HepG2 (cell line): Measurements from ENCODE around the gene CCDC158. TPM values are rescaled to one million over a fixed set of nuclear protein-coding genes. Genes with fewer than 3 reads are reported as not detected.

Experiments
- ATAC-seq: fragments of 200-7000 bp; cut with Tn5 transposase; 3 replicates; pipeline ENCODE4 v1.9.1; 2020; ENCODE audit warnings: mild to moderate bottlenecking, moderate library complexity
- BruUV-seq: library from RNA; stranded (reverse); fragments of 400-500 nt; replicated peaks from 2 replicates; lab custom pipeline; 2021; lab: Mats Ljungman, UMichigan
- CTCF ChIA-PET: fragments of 300-600 bp; formaldehyde crosslinking; extraction: SDS; loops from one replicate; lab custom pipeline; 2021; ENCODE audit warnings: low total read pairs, inconsistent platforms, low intra/inter-chr PET ratio; lab: Yijun Ruan, JAX
- POLR2A ChIA-PET: fragments of 350-600 bp; sonication (Branson Sonifier 250); formaldehyde crosslinking; loops from one replicate; lab custom pipeline; 2020; ENCODE audit warnings: antibody characterized with exemption, inconsistent platforms; lab: Yijun Ruan, JAX
- DNase-seq: peaks from one replicate; pipeline ENCODE4 v3.0.0-alpha.2; 2015; ENCODE audit warnings: low spot score
- FAIRE-seq: peaks from 3 replicates; lab custom pipeline; 2011; peaks lifted over from hg19 to GRCh38; lab: Jason Lieb, UNC
- H2AFZ ChIP-seq: one replicate; pipeline ENCODE4 v1.6.1; 2011; ENCODE audit warnings: low read length, inconsistent platforms
- H3K27ac ChIP-seq: fragments of 300-600 bp; 3 replicates; pipeline ENCODE4 v1.8.0; 2011; ENCODE audit warnings: mixed run types, mild to moderate bottlenecking, mixed read lengths, low read length, inconsistent platforms; ENCODE audit not compliant: insufficient read depth; ENCODE audit errors: extremely low read length
- H3K27me3 ChIP-seq, 2 experiments: fragments of 200-600 bp in 1 of 2; 2 replicates in 1 of 2; 3 replicates in 1 of 2; pipeline versions ENCODE4 v1.6.0 to v1.8.0; 2011; ENCODE audit warnings: low read length in 2 of 2, mild to moderate bottlenecking in 2 of 2, moderate library complexity in 2 of 2, inconsistent platforms in 1 of 2; ENCODE audit not compliant: insufficient read depth in 2 of 2, control insufficient read depth in 1 of 2
- H3K36me3 ChIP-seq, 2 experiments: fragments of 200-600 bp in 1 of 2; replicated peaks in 1 of 2; 2 replicates in 1 of 2; 3 replicates in 1 of 2; pipeline versions ENCODE4 v1.5.1 to v1.8.0; 2011; ENCODE audit warnings: low read length in 2 of 2, inconsistent platforms in 1 of 2; ENCODE audit not compliant: insufficient read depth in 2 of 2, control insufficient read depth in 1 of 2
- H3K4me1 ChIP-seq: 2 replicates; pipeline ENCODE4 v1.5.1; 2012; ENCODE audit warnings: low read length, inconsistent platforms; ENCODE audit not compliant: insufficient read depth
- H3K4me2 ChIP-seq: 2 replicates; pipeline ENCODE4 v1.6.0; 2011; ENCODE audit warnings: low read depth, low read length, inconsistent platforms
- H3K4me3 ChIP-seq, 3 experiments: fragments of 200-600 bp in 1 of 3; sonication (generic), shearing (Covaris generic) in 1 of 3; replicated peaks in 1 of 3; 2 replicates each; pipeline ENCODE4 v1.5.1; 2011 to 2016; ENCODE audit warnings: low read length in 3 of 3, inconsistent platforms in 2 of 3, low read depth in 2 of 3, mild to moderate bottlenecking in 2 of 3, control low read depth in 1 of 3, mixed read lengths in 1 of 3; ENCODE audit not compliant: insufficient read depth in 1 of 3
- H3K79me2 ChIP-seq: one replicate; pipeline ENCODE4 v1.6.1; 2011; ENCODE audit warnings: low read length, inconsistent platforms; ENCODE audit not compliant: insufficient read depth
- H3K9ac ChIP-seq: 2 replicates; pipeline ENCODE4 v1.6.0; 2011; ENCODE audit warnings: mild to moderate bottlenecking, low read depth, low read length, inconsistent platforms; ENCODE audit not compliant: insufficient read depth
- H3K9me3 ChIP-seq: 2 replicates; pipeline ENCODE4 v1.5.1; 2012; ENCODE audit warnings: mild to moderate bottlenecking, low read length
- H4K20me1 ChIP-seq: 2 replicates; pipeline ENCODE4 v1.6.0; 2011; ENCODE audit warnings: inconsistent platforms, mild to moderate bottlenecking, low read length, moderate library complexity; ENCODE audit not compliant: insufficient read depth
- ATM ChIP-seq: fragments of 450-650 bp; IDR thresholded peaks from 2 replicates; pipeline ENCODE4 v1.7.1; 2017; ENCODE audit warnings: mild to moderate bottlenecking, borderline replicate concordance
- IKZF1 ChIP-seq: fragments of 450-650 bp; IDR thresholded peaks from 2 replicates; pipeline ENCODE4 v1.7.1; 2016
- MAFF ChIP-seq: IDR thresholded peaks from 2 replicates; pipeline ENCODE4 v1.6.1; 2011; ENCODE audit warnings: low read depth, low read length, improper control_type of control experiment
- MAFK ChIP-seq, 2 experiments: IDR thresholded peaks in 1 of 2; conservative IDR thresholded peaks in 1 of 2; 2 replicates each; pipeline ENCODE4 v1.6.1; 2011; ENCODE audit warnings: improper control_type of control experiment in 2 of 2, low read length in 2 of 2
- NBN ChIP-seq: fragments of 450-650 bp; conservative IDR thresholded peaks from 2 replicates; pipeline ENCODE4 v1.6.1; 2017
- SNAI1 ChIP-seq: sonication (generic); formaldehyde crosslinking; IDR thresholded peaks from 2 replicates; pipeline ENCODE4 v1.5.0; 2020; ENCODE audit warnings: mild to moderate bottlenecking, missing genetic modification reagents, borderline replicate concordance
- ZNF17 ChIP-seq: sonication (generic); formaldehyde crosslinking; IDR thresholded peaks from 2 replicates; pipeline ENCODE4 v1.5.0; 2020; ENCODE audit warnings: mild to moderate bottlenecking, missing genetic modification reagents
- ZNF441 ChIP-seq: sonication (generic); formaldehyde crosslinking; IDR thresholded peaks from 2 replicates; pipeline ENCODE4 v1.7.0; 2021; ENCODE audit warnings: missing genetic modification reagents, borderline replicate concordance
- ZNF878 ChIP-seq: sonication (generic); formaldehyde crosslinking; IDR thresholded peaks from 2 replicates; pipeline ENCODE4 v1.8.1; 2023; ENCODE audit warnings: mild to moderate bottlenecking, missing genetic modification reagents, moderate library complexity
- WGBS: methylation state at CpG from one replicate; pipeline ENCODE4 v1.1.6; 2017; ENCODE audit warnings: low lambda C conversion rate; 5-methylcytosine and 5-hydroxymethylcytosine counted together
- in situ Hi-C: cut with HindIII; loops from 2 replicates; pipeline ENCODE4 v1.10.0; 2017; ENCODE audit warnings: low pct_unique_long_range_greater_than_20kb; ENCODE audit not compliant: extremely low pct_ligation_motif_present
- intact Hi-C: fragments of 100-400 bp; cut with micrococcal nuclease; formaldehyde crosslinking; loops from one replicate; pipeline ENCODE4 v1.10.0; 2022; ENCODE audit not compliant: unreplicated experiment
- polyA plus RNA-seq, 8 experiments: library from polyadenylated mRNA; depleted of rRNA in 3 of 8; stranded (reverse) in 7 of 8; unstranded in 1 of 8; fragments of >200 nt; fragmentation: Illumina TruSeq in 4 of 8; extraction: Trizol in 4 of 8; gene quantifications; 2 replicates each; pipeline versions ENCODE4 v1.2.1 to v1.2.3, GENCODE V29; 2011 to 2016; ENCODE audit warnings: low read depth in 4 of 8, missing spikeins in 1 of 8, mixed read lengths in 1 of 8; ENCODE audit not compliant: insufficient read depth in 1 of 8
- total RNA-seq, 5 experiments: library from RNA; depleted of rRNA; stranded (reverse); fragments of >200 nt; fragmentation: Illumina TruSeq; extraction: Trizol; gene quantifications; 2 replicates each; pipeline ENCODE4 v1.2.3, GENCODE V29; 2016; ENCODE audit warnings: low read depth in 1 of 5
- TF ChIP-seq, protein P1 (sequence below): sonication (generic); formaldehyde crosslinking; IDR thresholded peaks from 2 replicates; pipeline ENCODE4 v1.4.0; 2020; ENCODE audit warnings: mild to moderate bottlenecking, low read depth, missing genetic modification reagents
- TF ChIP-seq, protein P2 (sequence below): sonication (generic); formaldehyde crosslinking; conservative IDR thresholded peaks from 2 replicates; pipeline ENCODE4 v1.8.0; 2022; ENCODE audit warnings: low read depth, missing genetic modification reagents
- TF ChIP-seq, protein P3 (sequence below): sonication (generic); formaldehyde crosslinking; IDR thresholded peaks from 2 replicates; pipeline ENCODE4 v1.5.0; 2020; ENCODE audit warnings: mild to moderate bottlenecking, missing genetic modification reagents, moderate library complexity

Gene CCDC158
- total and polyA plus RNA-seq, 2 of the 13 experiments (the other 11 are each of a cell fraction or from before 2014, with no cell fraction given): not detected

DNA sequence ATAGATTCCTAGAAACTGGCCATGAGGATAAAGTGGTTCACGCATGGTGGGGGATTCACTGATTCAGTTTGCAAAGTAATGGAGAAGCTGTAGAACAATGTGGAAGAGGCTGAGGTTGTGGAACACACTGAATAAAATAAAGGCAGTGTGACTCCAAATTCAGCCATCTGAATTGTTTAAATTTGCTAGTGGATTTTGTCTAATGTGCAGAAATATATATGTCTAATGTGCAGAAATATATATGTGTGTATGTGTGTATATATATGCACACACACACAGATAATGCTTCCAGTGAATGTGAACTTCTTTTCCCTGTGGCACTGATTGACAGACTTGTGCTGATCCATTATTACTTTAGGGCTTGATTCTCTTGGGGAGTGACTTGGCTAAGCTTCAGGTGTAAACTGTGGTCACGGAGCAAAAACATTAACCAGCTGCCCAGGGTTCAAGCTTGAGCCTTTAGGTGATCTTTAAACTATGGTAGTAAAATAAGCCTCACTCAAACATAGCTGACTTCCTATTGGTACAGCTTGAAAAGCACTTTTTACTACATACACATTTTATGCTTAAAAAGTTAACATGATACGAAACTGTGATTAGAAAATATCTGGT is 110.9 kb downstream of the CCDC158 start:
- Histone ChIP-seq H2AFZ (no peak overlapping the region), H3K79me2 (peaks cover 10% of the 10 kb centered on the region), H3K9ac (no peak overlapping the region), H3K4me1 (peaks cover 69% of the 10 kb centered on the region), H3K9me3 (no peaks in the 10 kb centered on the region), H3K4me3 (no peak overlapping the region), H3K27me3 (no peaks in the 10 kb centered on the region; a peak in 1 of 5 replicates), H3K36me3 (peaks cover 4 to 7% of the 10 kb centered on the region in 2 experiments; a peak in 3 of 5 replicates), H4K20me1 (no peaks in the 10 kb centered on the region), H3K4me2 (no peak overlapping the region; the same call in 1 of the 2 replicates), H3K27ac (no peak overlapping the region)
- DNase-seq (no peak), ATAC-seq (no peak), FAIRE-seq (no peak)
- TF ChIP-seq, protein P1, sequence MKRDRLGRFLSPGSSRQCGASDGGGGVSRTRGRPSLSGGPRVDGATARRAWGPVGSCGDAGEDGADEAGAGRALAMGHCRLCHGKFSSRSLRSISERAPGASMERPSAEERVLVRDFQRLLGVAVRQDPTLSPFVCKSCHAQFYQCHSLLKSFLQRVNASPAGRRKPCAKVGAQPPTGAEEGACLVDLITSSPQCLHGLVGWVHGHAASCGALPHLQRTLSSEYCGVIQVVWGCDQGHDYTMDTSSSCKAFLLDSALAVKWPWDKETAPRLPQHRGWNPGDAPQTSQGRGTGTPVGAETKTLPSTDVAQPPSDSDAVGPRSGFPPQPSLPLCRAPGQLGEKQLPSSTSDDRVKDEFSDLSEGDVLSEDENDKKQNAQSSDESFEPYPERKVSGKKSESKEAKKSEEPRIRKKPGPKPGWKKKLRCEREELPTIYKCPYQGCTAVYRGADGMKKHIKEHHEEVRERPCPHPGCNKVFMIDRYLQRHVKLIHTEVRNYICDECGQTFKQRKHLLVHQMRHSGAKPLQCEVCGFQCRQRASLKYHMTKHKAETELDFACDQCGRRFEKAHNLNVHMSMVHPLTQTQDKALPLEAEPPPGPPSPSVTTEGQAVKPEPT (CRISPR knock-in tag): no peak
- TF ChIP-seq MAFK (conservative IDR thresholded peaks at IDR 0.05 in 1 of 2, IDR thresholded peaks at IDR 0.05 in 1 of 2; ENCODE audit: low read length in 2 of 2): peak; percentile 4 to 62; a peak in 2 of 4 replicates
- TF ChIP-seq MAFF: peak; percentile 53
- no TSS peak for BruUV-seq
- ChIA-PET POLR2A (no interaction called here), CTCF (no interaction called here)
- in situ Hi-C loops (loop anchor here (10.0 kb wide), 1 partner anchor 135 kb away; no protein-coding TSS in a partner anchor), intact Hi-C loops (loop anchor here (2.0 kb wide), 1 partner anchor 59 kb away; the partner anchor contains the start of gene FAM47E)
- WGBS: 70% methylated on average over 3 of the region's 3 CpGs

DNA sequence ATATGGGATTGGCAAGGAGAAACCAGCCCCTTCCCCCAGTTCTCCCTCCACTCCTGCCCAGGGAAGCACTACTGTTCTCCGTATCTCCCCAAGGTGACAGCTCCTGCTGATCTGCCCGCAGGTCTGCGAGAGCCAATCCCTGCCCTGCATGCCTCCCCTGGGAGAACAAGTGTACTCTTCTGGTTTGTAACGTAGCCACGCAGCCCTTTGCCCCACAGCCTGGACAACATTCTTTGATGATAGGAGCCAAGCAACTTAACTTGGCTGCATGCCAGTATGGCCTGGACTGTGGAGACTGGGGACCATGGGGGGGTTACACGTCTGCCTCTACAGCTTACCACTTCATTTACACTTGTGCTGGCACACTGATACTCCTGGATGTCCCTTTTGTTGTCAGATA is 112.4 kb downstream of the CCDC158 start:
- DNase-seq (peak; percentile 87), FAIRE-seq (peak; percentile 88), ATAC-seq (peak; percentile 47)
- peaks cover 66% of the 10 kb centered on the region for H3K4me1 ChIP-seq
- intact Hi-C loops (loop anchor here (2.0 kb wide), 1 partner anchor 58 kb away; the partner anchor contains the start of gene FAM47E), in situ Hi-C loops (loop anchor here (10.0 kb wide), 1 partner anchor 134 kb away; no protein-coding TSS in a partner anchor)
- H4K20me1 ChIP-seq: no peaks in the 10 kb centered on the region
- peak overlapping the region in 1 of 3 experiments; percentile 79; a peak in 3 of 6 replicates for H3K4me3 ChIP-seq
- 0% methylated on average over 1 of the region's 6 CpGs for WGBS
- H3K27me3 ChIP-seq: no peaks in the 10 kb centered on the region; a peak in 1 of 5 replicates
- peaks cover 4 to 7% of the 10 kb centered on the region in 2 experiments; a peak in 3 of 5 replicates for H3K36me3 ChIP-seq
- H3K27ac ChIP-seq: peak overlapping the region; percentile 52
- no peak overlapping the region for H3K9ac ChIP-seq
- H3K4me2 ChIP-seq: peak overlapping the region; percentile 86
- BruUV-seq: no TSS peak
- CTCF ChIA-PET: no interaction called here
- H3K9me3 ChIP-seq: no peaks in the 10 kb centered on the region
- POLR2A ChIA-PET: interaction anchor here (1.8 kb wide), 1 partner anchor 48 kb away, joined by 6 read pairs; no protein-coding TSS in a partner anchor
- H3K79me2 ChIP-seq: peaks cover 10% of the 10 kb centered on the region
- H2AFZ ChIP-seq: no peak overlapping the region
- TF ChIP-seq, protein P2, sequence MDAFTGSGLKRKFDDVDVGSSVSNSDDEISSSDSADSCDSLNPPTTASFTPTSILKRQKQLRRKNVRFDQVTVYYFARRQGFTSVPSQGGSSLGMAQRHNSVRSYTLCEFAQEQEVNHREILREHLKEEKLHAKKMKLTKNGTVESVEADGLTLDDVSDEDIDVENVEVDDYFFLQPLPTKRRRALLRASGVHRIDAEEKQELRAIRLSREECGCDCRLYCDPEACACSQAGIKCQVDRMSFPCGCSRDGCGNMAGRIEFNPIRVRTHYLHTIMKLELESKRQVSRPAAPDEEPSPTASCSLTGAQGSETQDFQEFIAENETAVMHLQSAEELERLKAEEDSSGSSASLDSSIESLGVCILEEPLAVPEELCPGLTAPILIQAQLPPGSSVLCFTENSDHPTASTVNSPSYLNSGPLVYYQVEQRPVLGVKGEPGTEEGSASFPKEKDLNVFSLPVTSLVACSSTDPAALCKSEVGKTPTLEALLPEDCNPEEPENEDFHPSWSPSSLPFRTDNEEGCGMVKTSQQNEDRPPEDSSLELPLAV (CRISPR knock-in tag): no peak
- TF ChIP-seq NBN (no peak), ZNF878 (CRISPR knock-in tag) (no peak), ZNF17 (CRISPR knock-in tag) (no peak), SNAI1 (CRISPR knock-in tag) (no peak), IKZF1 (no peak), ZNF441 (CRISPR knock-in tag) (no peak), ATM (no peak)
- TF ChIP-seq, protein P3, sequence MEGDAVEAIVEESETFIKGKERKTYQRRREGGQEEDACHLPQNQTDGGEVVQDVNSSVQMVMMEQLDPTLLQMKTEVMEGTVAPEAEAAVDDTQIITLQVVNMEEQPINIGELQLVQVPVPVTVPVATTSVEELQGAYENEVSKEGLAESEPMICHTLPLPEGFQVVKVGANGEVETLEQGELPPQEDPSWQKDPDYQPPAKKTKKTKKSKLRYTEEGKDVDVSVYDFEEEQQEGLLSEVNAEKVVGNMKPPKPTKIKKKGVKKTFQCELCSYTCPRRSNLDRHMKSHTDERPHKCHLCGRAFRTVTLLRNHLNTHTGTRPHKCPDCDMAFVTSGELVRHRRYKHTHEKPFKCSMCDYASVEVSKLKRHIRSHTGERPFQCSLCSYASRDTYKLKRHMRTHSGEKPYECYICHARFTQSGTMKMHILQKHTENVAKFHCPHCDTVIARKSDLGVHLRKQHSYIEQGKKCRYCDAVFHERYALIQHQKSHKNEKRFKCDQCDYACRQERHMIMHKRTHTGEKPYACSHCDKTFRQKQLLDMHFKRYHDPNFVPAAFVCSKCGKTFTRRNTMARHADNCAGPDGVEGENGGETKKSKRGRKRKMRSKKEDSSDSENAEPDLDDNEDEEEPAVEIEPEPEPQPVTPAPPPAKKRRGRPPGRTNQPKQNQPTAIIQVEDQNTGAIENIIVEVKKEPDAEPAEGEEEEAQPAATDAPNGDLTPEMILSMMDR (CRISPR knock-in tag): no peak
